Superior temporal gyrus (tissue), 1 donor: ENCODE measurements around the gene ZYG11B.
"Not testable (repeated sequence)": the region's sequence is repeated elsewhere in the genome, so short reads cannot be mapped to it uniquely, and the experiment has no call there.

Experiments
- DNase-seq: peaks from one replicate; pipeline ENCODE4 v3.0.0-alpha.2; 2016; ENCODE audit errors: extremely low spot score

Gene ZYG11B

DNA sequence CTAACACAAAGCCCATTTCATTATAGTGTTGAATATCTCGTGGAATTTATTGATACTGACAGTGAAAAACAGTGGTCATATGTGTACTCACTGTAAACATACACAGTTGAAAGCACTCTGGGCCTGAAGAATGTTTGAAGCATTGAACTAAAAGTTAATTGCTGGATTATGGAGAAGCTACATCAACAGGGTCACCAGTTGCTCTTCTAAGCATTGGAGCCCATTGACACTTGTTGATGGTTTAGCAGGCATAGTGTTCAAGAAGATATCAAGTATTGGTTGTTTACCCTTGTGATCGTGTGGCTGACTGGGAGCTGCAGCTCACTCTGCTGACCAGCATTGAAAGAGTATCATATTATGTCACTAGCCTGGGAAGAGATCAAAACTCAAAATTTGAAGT is 126.6 kb downstream of the ZYG11B start:
- no peak for DNase-seq

DNA sequence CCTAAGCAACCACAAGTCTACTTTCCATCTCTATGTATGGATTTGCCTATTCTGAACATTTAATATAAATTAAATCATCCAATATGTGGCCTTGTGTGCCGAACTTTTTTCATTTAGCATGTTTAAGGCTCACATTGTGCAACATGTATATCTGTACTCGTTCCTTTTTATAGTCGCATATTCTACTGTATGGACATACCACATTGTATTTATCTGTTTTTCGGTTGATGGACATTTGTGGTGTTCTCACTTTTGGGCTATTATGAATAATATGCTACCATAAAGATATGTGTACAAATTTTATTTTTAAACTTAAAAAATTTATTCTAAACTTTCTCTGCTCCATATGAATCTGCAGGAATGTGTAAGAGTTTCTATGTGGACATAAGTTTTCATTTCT is 129.3 kb downstream of the ZYG11B start:
- no peak for DNase-seq

DNA sequence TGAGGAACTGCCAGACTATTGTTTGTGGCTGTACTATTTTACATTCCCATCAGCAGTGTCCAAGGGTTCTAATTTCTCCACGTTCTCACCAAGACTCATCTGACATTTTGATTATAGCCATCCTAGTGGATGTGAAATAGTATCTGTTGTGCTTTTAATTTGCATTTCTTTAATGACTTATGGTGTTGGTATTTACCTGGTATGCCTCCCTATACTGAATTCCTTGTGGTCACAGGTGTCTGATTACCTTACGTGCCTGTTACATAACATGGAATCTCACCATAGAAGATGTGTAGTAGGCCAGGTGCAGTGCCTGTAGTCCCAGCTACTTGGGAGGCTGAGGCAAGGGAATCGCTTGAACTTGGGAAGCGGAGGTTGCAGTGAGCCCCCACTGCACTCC is 129.8 kb downstream of the ZYG11B start:
- no peak for DNase-seq

- no peak for DNase-seq
Observed at GRCh38 chr1:52857443-52857842, 131.2 kb downstream of the ZYG11B start.

- no peak for DNase-seq
Observed at GRCh38 chr1:52862666-52863458, 136.6 kb downstream of the ZYG11B start.

DNA sequence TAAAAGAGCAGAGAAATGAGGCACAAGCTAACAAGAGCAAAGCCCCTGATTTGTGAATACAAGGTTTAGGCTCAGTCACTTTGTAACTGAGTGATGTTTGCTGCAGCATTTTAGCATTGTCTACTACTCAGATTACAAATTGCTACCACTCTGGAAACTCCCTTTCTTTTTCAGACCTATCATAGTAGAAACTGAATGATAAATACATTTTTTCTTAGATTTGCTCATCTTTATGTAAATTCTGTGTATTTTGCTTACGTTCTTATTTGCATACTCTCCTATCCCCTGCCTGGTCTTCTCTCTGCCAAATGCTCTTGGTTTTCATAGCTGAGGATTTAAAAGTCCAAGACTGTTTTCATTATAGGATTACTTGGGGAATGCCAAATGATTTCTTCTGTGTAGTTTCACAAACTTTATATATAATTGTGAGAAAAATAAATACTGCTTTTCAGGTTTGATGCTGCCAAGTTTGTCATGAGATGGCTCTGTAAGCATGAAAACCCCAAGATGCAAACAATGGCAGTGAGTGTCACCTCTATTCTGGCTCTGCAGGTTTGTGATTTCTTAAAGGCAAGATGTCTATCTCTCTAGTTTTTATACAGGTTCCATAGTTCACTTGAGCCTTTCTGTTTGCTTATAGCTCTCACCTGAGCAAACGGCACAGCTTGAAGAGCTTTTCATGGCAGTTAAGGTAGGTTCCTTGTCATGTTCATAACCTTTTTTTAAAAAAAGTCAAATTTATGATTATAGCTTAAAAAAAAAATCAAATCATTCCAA is 141.0 kb downstream of the ZYG11B start:
- no peak for DNase-seq

- not testable (repeated sequence) for DNase-seq
Observed at GRCh38 chr1:52869727-52870126, 143.5 kb downstream of the ZYG11B start.

- DNase-seq = no peak
Observed at GRCh38 chr1:52876843-52877242, 150.6 kb downstream of the ZYG11B start.
